ENCODE measurements around the gene SYNE1.
"Not testable (repeated sequence)": the region's sequence is repeated elsewhere in the genome, so short reads cannot be mapped to it uniquely, and the experiment has no call there.

The SYNE1 gene

GRCh38 chr6:152091851-152092341 is 545.3 kb downstream of the SYNE1 start:
- DNase-seq = no peak

- no peak for DNase-seq
Observed at GRCh38 chr6:152091201-152091600, 546.0 kb downstream of the SYNE1 start.

- no peak for DNase-seq
Observed at GRCh38 chr6:152089992-152090391, 547.2 kb downstream of the SYNE1 start.

- no peak for DNase-seq
Observed at GRCh38 chr6:152087701-152088100, 549.5 kb downstream of the SYNE1 start.

GRCh38 chr6:152087096-152087495 is 550.1 kb downstream of the SYNE1 start:
- DNase-seq = no peak

GRCh38 chr6:152086223-152086873 is 550.8 kb downstream of the SYNE1 start:
- DNase-seq = no peak

GRCh38 chr6:152085451-152085921 is 551.7 kb downstream of the SYNE1 start:
- no peak for DNase-seq

GRCh38 chr6:152078804-152079203 is 558.4 kb downstream of the SYNE1 start:
- DNase-seq = no peak

- DNase-seq = no peak
Observed at GRCh38 chr6:152078001-152078400, 559.2 kb downstream of the SYNE1 start.

- not testable (repeated sequence) for DNase-seq
Observed at GRCh38 chr6:152076242-152076641, 560.9 kb downstream of the SYNE1 start.

GRCh38 chr6:152071843-152072242 is 565.3 kb downstream of the SYNE1 start:
- no peak for DNase-seq

Data from NCI-H1092 (cell line).